HG03460 (cell line): ENCODE results near the gene FMR1NB.
A peak's percentile ranks its signal among the peaks of the same experiment; 100 is the strongest.

ENCODE experiments used
- ATAC-seq: cut with Tn5 transposase; IDR thresholded peaks from one replicate; pipeline ENCODE4 v1.9.1; 2021; ENCODE audit not compliant: unreplicated experiment

The FMR1NB gene

DNA sequence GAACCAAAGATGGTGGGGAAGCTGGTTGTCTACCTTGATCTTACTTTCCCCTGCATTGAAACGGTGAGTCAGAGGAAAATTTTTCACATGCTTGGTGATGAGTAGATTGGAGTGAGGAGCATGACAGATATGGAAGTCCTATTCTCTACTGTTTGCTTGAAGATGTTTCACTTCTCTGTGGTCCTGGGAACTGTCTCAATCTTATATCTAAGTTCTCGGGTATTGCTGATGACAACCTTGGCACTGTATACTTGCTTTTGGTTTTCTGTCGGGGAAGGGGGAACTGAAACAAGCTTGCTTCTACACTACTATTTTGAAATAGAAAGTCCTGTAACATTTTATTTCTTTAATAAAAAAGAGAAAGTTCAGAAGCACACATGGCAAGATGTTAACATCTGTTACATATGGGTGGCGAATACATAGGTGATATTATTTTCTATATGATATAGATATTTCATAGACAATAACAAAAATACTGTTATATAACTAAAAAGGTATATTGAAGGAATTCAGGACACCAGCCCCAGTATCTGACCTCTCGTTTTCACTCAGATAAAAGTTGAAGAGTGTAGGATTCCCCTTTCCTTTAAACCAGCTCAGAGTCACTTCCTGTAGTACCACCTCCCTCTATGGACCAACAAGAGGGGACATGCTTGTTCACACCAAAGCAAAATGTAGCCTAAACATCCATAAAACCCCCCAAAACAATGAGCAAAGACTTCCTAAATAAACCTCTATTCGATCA lies 88.8 kb downstream of the FMR1NB start:
- ATAC-seq = peak; percentile 95

- ATAC-seq = no peak
These were observed 89.4 kb downstream of the FMR1NB start for GRCh38 chrX:148070504-148070877.
